ENCODE data around the gene PSORS1C2.

The PSORS1C2 gene

DNA sequence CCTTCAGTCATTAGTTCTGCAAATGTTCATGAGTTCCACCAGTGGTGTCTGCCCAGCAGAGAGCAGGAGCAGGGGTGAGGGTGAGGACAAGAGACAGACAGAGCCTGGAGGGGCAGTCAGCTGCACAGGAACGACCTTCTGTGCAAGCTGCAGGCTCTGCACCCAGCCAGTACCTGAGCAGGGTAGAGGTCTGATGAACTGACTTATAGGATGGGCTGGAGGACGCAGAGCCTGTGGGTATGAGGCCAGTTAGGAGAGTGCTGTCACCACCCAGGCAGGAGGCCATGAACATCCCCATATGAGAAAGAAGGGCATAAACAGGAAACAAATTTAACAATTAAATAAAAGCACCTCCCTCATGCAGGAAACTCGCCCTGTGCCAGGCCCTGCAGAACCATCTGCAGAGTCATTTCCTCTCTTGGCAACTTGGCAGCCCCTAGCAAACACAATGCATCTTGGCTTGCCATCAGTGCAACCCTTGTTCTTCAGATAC is 44.4 kb downstream of the PSORS1C2 start:
- Mint-ChIP-seq H3K9me3 (no peaks in the 10 kb centered on the region), H3K27ac (peak overlapping the region; percentile 86), H3K4me1 (ENCODE audit: low read depth) (peaks cover 41% of the 10 kb centered on the region), H3K36me3 (ENCODE audit: low read depth) (no peaks in the 10 kb centered on the region), H3K4me3 (no peak overlapping the region), H3K27me3 (no peaks in the 10 kb centered on the region)
- peak; percentile 59 for DNase-seq

DNA sequence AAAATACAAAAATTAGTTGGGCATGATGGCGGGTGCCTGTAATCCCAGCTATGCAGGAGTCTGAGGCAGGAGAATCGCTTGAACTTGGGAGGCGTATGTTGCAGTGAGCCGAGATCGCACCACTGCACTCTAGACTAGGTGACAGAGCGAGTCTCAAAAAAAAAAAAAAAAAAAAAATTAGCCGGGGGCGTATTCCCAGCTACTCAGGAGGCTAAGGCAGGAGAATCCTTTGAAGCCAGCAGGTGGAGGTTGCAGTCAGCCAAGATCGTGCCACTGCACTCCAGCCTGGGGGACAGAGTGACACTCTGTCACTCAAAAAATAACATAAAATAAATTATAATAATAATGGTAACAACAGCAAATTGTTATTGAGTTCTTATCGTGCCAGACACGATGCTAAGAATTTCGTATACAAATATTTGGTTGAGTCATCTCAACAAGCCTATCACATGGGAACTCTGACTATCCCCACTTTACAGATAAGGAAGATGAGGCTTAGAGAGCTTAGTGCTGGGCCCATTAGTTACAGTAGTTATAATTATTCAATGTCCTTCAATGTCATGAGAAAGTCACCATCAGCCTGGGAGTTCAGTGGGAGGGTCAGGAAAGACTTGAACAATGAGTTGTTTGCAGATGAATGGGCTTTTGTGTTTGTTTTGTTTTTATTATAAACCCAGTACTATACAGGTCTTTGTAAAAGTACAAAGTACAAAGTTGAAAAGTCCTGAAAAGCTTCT is 45.9 kb downstream of the PSORS1C2 start:
- H3K4me1 Mint-ChIP-seq (ENCODE audit: low read depth) = peaks cover 41% of the 10 kb centered on the region
- no peaks in the 10 kb centered on the region for H3K36me3 Mint-ChIP-seq (ENCODE audit: low read depth)
- no peak overlapping the region for H3K4me3 Mint-ChIP-seq
- no peak overlapping the region for H3K27ac Mint-ChIP-seq
- H3K9me3 Mint-ChIP-seq = no peaks in the 10 kb centered on the region
- DNase-seq = no peak
- H3K27me3 Mint-ChIP-seq = no peaks in the 10 kb centered on the region

DNA sequence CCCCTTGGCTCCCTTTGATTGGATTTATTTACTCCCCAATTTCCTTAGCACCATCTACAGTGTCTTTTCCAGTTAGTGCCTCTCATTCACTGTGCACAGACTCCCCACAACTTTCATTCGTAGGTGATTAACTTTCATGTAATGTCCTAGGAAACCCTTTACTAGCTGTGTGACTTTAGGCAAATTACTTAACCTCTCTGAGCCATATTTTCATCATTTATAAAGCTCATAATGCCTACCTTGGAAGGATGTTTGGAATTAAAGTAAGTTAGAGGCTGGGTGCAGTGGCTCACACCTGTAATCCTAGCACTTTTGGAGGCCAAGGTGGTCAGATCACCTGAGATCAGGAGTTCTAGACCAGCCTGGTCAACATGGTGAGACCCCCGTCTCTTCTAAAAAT is 46.6 kb downstream of the PSORS1C2 start:
- Mint-ChIP-seq H3K4me1 (ENCODE audit: low read depth) (peaks cover 41% of the 10 kb centered on the region), H3K4me3 (no peak overlapping the region), H3K36me3 (ENCODE audit: low read depth) (no peaks in the 10 kb centered on the region), H3K9me3 (no peaks in the 10 kb centered on the region), H3K27ac (no peak overlapping the region), H3K27me3 (no peaks in the 10 kb centered on the region)
- DNase-seq = no peak

DNA sequence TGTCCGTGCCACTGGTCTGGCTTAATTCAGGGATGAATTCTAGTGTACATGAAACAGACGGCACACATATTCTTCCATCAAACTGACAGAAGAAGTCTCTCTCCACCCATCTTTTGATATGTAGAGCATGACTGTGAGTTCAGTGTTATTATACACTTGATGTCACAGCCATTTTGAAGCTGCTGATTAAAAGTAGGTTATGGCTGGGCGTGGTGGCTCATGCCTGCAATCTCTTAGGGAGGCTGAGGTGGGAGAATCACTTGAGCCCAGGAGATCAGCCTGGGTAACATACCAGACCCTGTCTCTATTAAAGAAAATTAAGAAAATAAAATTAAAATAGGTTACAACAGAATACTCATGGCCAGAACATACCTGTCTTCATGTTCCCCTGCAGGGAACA is 47.2 kb downstream of the PSORS1C2 start:
- H3K4me1 Mint-ChIP-seq (ENCODE audit: low read depth) = peaks cover 41% of the 10 kb centered on the region
- no peaks in the 10 kb centered on the region for H3K9me3 Mint-ChIP-seq
- no peak for DNase-seq
- H3K27ac Mint-ChIP-seq = no peak overlapping the region
- H3K4me3 Mint-ChIP-seq = no peak overlapping the region
- no peaks in the 10 kb centered on the region for H3K36me3 Mint-ChIP-seq (ENCODE audit: low read depth)
- no peaks in the 10 kb centered on the region for H3K27me3 Mint-ChIP-seq

DNA sequence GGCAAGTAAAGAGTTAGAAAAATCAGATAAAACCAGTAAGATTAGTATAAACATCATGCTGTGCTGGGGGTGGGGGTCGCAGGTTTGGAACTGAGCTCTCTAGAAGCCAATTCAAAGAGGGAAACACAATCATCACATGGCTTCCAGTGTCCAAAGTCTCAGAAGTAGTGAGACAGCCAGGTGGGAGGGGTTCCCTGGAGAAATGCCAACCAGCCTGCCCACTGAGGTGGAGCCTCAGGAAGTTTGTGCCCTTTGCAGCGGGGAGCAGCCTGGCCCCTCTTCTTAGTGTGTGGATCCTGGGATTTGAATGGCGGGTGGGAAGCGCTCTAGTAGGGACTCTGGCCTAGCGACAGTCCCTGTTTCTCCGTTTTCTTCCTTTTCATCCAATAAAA is 47.9 kb downstream of the PSORS1C2 start:
- Mint-ChIP-seq H3K27ac (no peak overlapping the region), H3K4me1 (ENCODE audit: low read depth) (peaks cover 35% of the 10 kb centered on the region), H3K9me3 (no peaks in the 10 kb centered on the region)

DNA sequence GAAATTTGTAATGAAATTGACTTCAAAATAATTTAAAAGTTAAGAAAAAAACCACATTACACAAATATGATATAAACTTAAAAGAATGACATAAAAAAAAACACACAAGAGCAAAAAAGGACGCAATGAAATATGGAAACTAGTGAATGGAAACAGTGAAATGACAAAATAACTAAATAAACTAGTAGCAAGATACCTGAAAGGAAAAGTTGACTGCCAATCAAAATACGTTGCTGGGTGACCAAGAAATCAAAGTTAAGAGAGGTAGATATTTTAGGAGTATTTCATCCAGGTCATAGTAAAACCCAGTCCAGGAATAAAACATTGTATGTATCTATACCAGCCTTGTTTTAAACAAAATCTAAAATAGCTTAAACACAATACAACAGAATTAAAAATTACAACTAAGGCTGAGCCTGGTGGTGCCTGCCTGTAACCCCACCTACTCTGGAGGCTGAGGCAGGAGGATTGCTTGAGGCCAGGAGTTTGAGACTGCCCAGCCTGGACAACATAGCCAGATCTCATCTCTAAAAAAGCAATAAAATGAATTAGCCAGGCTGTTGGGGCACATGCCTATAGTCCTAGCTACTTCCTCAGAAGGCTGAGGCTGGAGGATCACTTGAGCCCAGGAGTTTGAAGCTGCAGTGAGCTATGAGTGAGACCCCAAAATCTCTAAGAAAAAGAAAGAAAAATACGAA is 48.4 kb downstream of the PSORS1C2 start:
- Mint-ChIP-seq H3K9me3 (no peaks in the 10 kb centered on the region), H3K4me1 (ENCODE audit: low read depth) (peaks cover 31% of the 10 kb centered on the region), H3K27me3 (no peaks in the 10 kb centered on the region), H3K36me3 (ENCODE audit: low read depth) (no peaks in the 10 kb centered on the region), H3K4me3 (no peak overlapping the region), H3K27ac (no peak overlapping the region)
- DNase-seq = no peak

More for the DNA sequence above, 47.9 kb downstream of the PSORS1C2 start:
- no peak for DNase-seq
- Mint-ChIP-seq H3K4me3 (no peak overlapping the region), H3K36me3 (ENCODE audit: low read depth) (no peaks in the 10 kb centered on the region), H3K27me3 (no peaks in the 10 kb centered on the region)
